Neuronal stem cell (in vitro differentiated cells): ENCODE measurements around the gene PTPN14.

Experiments used
- DNase-seq: peaks from one replicate; pipeline ENCODE4 v3.0.0-alpha.2; 2013; ENCODE audit warnings: low spot score
- H2AFZ ChIP-seq: one replicate; pipeline ENCODE4 v1.6.1; 2013; ENCODE audit warnings: mild to moderate bottlenecking, low read length, inconsistent platforms
- H2AK5ac ChIP-seq: 2 replicates; pipeline ENCODE4 v1.6.1; 2013; ENCODE audit warnings: low read depth, mild to moderate bottlenecking, inconsistent platforms, low read length, moderate library complexity, mixed read lengths
- H2BK120ac ChIP-seq: 2 replicates; pipeline ENCODE4 v1.6.1; 2013; ENCODE audit warnings: low read depth, mild to moderate bottlenecking, inconsistent platforms, low read length, moderate library complexity, mixed read lengths
- H2BK12ac ChIP-seq: one replicate; pipeline ENCODE4 v1.6.1; 2013; ENCODE audit warnings: low read length, inconsistent platforms
- H2BK15ac ChIP-seq: 2 replicates; pipeline ENCODE4 v1.6.1; 2013; ENCODE audit warnings: mild to moderate bottlenecking, low read length, inconsistent platforms, mixed read lengths
- H2BK5ac ChIP-seq: one replicate; pipeline ENCODE4 v1.6.1; 2013; ENCODE audit warnings: inconsistent platforms, mild to moderate bottlenecking, low read length, moderate library complexity
- H3K14ac ChIP-seq: one replicate; pipeline ENCODE4 v1.6.1; 2013; ENCODE audit warnings: low read length, inconsistent platforms
- H3K18ac ChIP-seq: 2 replicates; pipeline ENCODE4 v1.6.1; 2013; ENCODE audit warnings: low read length, inconsistent platforms
- H3K23ac ChIP-seq: 2 replicates; pipeline ENCODE4 v1.6.1; 2013; ENCODE audit warnings: low read depth, mild to moderate bottlenecking, mixed read lengths, low read length, inconsistent platforms; ENCODE audit not compliant: poor library complexity
- H3K27ac ChIP-seq: replicated peaks from 3 replicates; pipeline ENCODE4 v1.5.1; 2013; ENCODE audit warnings: low read length, inconsistent platforms
- H3K27me3 ChIP-seq, 3 experiments: 2 replicates each; pipeline ENCODE4 v1.6.1; 2013; ENCODE audit warnings: low read length in 3 of 3, mild to moderate bottlenecking in 2 of 3, inconsistent platforms in 1 of 3, low read depth in 1 of 3, mixed read lengths in 1 of 3, moderate library complexity in 1 of 3; ENCODE audit not compliant: control insufficient read depth in 3 of 3, insufficient read depth in 3 of 3
- H3K36me3 ChIP-seq, 2 donors: replicated peaks in 1 of 2; 2 replicates each; pipeline ENCODE4 v1.6.1; 2013; ENCODE audit warnings: low read length in 2 of 2; ENCODE audit not compliant: control insufficient read depth in 2 of 2, insufficient read depth in 2 of 2
- H3K4ac ChIP-seq: 2 replicates; pipeline ENCODE4 v1.6.1; 2013; ENCODE audit warnings: inconsistent platforms, mild to moderate bottlenecking, low read length, moderate library complexity
- H3K4me1 ChIP-seq, 2 donors: 1 replicate in 1 of 2; 2 replicates in 1 of 2; pipeline ENCODE4 v1.6.1; 2013; ENCODE audit warnings: low read length in 2 of 2, low read depth in 1 of 2; ENCODE audit not compliant: control insufficient read depth in 2 of 2, insufficient read depth in 1 of 2
- H3K4me2 ChIP-seq: one replicate; pipeline ENCODE4 v1.6.1; 2013; ENCODE audit warnings: mild to moderate bottlenecking, low read length, inconsistent platforms; ENCODE audit not compliant: insufficient read depth, poor library complexity, severe bottlenecking
- H3K4me3 ChIP-seq, 2 donors: 2 replicates each; pipeline ENCODE4 v1.5.1; 2013; ENCODE audit warnings: low read length in 2 of 2, mild to moderate bottlenecking in 2 of 2, inconsistent platforms in 1 of 2, moderate library complexity in 1 of 2
- H3K79me1 ChIP-seq: one replicate; pipeline ENCODE4 v1.6.1; 2013; ENCODE audit warnings: low read depth, mild to moderate bottlenecking, inconsistent platforms, low read length, moderate library complexity
- H3K9ac ChIP-seq: one replicate; pipeline ENCODE4 v1.6.1; 2013; ENCODE audit warnings: mild to moderate bottlenecking, low read depth, low read length, inconsistent platforms; ENCODE audit not compliant: poor library complexity
- H3K9me3 ChIP-seq, 2 donors: replicated peaks in 1 of 2; 2 replicates each; pipeline versions ENCODE3 to v1.6.1; 2013; ENCODE audit warnings: low read length in 2 of 2, mild to moderate bottlenecking in 2 of 2, inconsistent platforms in 1 of 2, low read depth in 1 of 2, mixed read lengths in 1 of 2, moderate library complexity in 1 of 2; ENCODE audit not compliant: control insufficient read depth in 2 of 2, insufficient read depth in 1 of 2
- H4K8ac ChIP-seq: one replicate; pipeline ENCODE4 v1.6.1; 2013; ENCODE audit warnings: low read depth, mild to moderate bottlenecking, inconsistent platforms, low read length, moderate library complexity
- H4K91ac ChIP-seq: one replicate; pipeline ENCODE4 v1.6.1; 2013; ENCODE audit warnings: low read length, low read depth, mild to moderate bottlenecking, inconsistent platforms; ENCODE audit not compliant: poor library complexity
- WGBS, 2 donors: extraction: QIAGEN DNeasy Blood & Tissue Kit; methylation state at CpG; one replicate each; pipeline ENCODE4 v1.1.7; 2013; ENCODE audit warnings: missing lambda C conversion rate in 2 of 2, mixed read lengths in 1 of 2; ENCODE audit not compliant: insufficient read length in 2 of 2, insufficient replicate concordance in 1 of 2; ENCODE audit errors: extremely low coverage in 2 of 2; 5-methylcytosine and 5-hydroxymethylcytosine counted together

PTPN14 gene

GRCh38 chr1:214386333-214386732 is 165.1 kb downstream of the PTPN14 start:
- H3K4me2 ChIP-seq = no peak overlapping the region
- H3K27ac ChIP-seq = no peak overlapping the region
- no peak for DNase-seq
- peaks cover 19 to 61% of the 10 kb centered on the region in 2 donors for H3K36me3 ChIP-seq
- WGBS, 2 donors = no CpG with 5 or more reads among the region's 7 CpGs
- H3K14ac ChIP-seq = no peak overlapping the region
- no peak overlapping the region for H3K4me3 ChIP-seq
- H3K18ac ChIP-seq = no peak overlapping the region
- H3K9ac ChIP-seq = no peak overlapping the region
- no peak overlapping the region for H3K4ac ChIP-seq
- H2BK12ac ChIP-seq = no peak overlapping the region
- no peak overlapping the region for H2BK5ac ChIP-seq
- no peaks in the 10 kb centered on the region for H3K9me3 ChIP-seq
- no peak overlapping the region for H4K8ac ChIP-seq
- no peak overlapping the region for H2BK120ac ChIP-seq
- H2AFZ ChIP-seq = no peak overlapping the region
- no peak overlapping the region for H4K91ac ChIP-seq
- H2BK15ac ChIP-seq = no peak overlapping the region
- H2AK5ac ChIP-seq = no peak overlapping the region
- no peak overlapping the region for H3K23ac ChIP-seq
- H3K4me1 ChIP-seq = no peaks in the 10 kb centered on the region
- H3K79me1 ChIP-seq = peaks cover 1% of the 10 kb centered on the region
- H3K27me3 ChIP-seq = no peaks in the 10 kb centered on the region

- no peak overlapping the region for H3K18ac ChIP-seq
- no peak for DNase-seq
- no peak overlapping the region for H3K4me3 ChIP-seq
- no peaks in the 10 kb centered on the region for H3K9me3 ChIP-seq
- H3K36me3 ChIP-seq = peaks cover 19 to 65% of the 10 kb centered on the region in 2 donors
- H2BK120ac ChIP-seq = no peak overlapping the region
- no peaks in the 10 kb centered on the region for H3K27me3 ChIP-seq
- no peak overlapping the region for H3K27ac ChIP-seq
- H2AK5ac ChIP-seq = no peak overlapping the region
- WGBS, 2 donors = no CpG with 5 or more reads among the region's 1 CpG
- H3K9ac ChIP-seq = no peak overlapping the region
- H3K23ac ChIP-seq = no peak overlapping the region
- H2BK15ac ChIP-seq = no peak overlapping the region
- no peaks in the 10 kb centered on the region for H3K4me1 ChIP-seq
- no peak overlapping the region for H3K14ac ChIP-seq
- H2BK12ac ChIP-seq = no peak overlapping the region
- no peak overlapping the region for H4K91ac ChIP-seq
- H3K79me1 ChIP-seq = peaks cover 1% of the 10 kb centered on the region
- no peak overlapping the region for H4K8ac ChIP-seq
- H3K4me2 ChIP-seq = no peak overlapping the region
- H3K4ac ChIP-seq = no peak overlapping the region
- no peak overlapping the region for H2AFZ ChIP-seq
- no peak overlapping the region for H2BK5ac ChIP-seq
Observed at GRCh38 chr1:214385428-214385827, 166.0 kb downstream of the PTPN14 start.

GRCh38 chr1:214384373-214385079 is 166.9 kb downstream of the PTPN14 start:
- Histone ChIP-seq H2BK12ac (no peak overlapping the region), H2BK5ac (no peak overlapping the region), H3K9me3 (no peaks in the 10 kb centered on the region), H2BK15ac (no peak overlapping the region), H3K9ac (no peak overlapping the region), H3K23ac (peak overlapping the region; percentile 34), H2AK5ac (no peak overlapping the region), H4K8ac (no peak overlapping the region), H3K79me1 (peaks cover 1% of the 10 kb centered on the region), H3K14ac (peak overlapping the region; percentile 9), H3K4me3 (no peak overlapping the region), H3K4ac (no peak overlapping the region), H3K4me2 (no peak overlapping the region), H3K4me1 (no peaks in the 10 kb centered on the region), H2BK120ac (no peak overlapping the region), H4K91ac (no peak overlapping the region), H3K36me3 (peaks cover 19 to 64% of the 10 kb centered on the region in 2 donors), H3K27ac (no peak overlapping the region), H3K27me3 (no peaks in the 10 kb centered on the region), H2AFZ (no peak overlapping the region), H3K18ac (no peak overlapping the region)
- WGBS, 2 donors = no CpG with 5 or more reads among the region's 18 CpGs
- no peak for DNase-seq

GRCh38 chr1:214383381-214384372 is 167.7 kb downstream of the PTPN14 start:
- Histone ChIP-seq H3K4me1 (no peaks in the 10 kb centered on the region), H3K14ac (peak overlapping the region; percentile 9), H2BK120ac (no peak overlapping the region), H2BK5ac (no peak overlapping the region), H2AFZ (no peak overlapping the region), H3K36me3 (peaks cover 19 to 72% of the 10 kb centered on the region in 2 donors), H2BK12ac (peak overlapping the region; percentile 46), H4K91ac (no peak overlapping the region), H3K4me3 (no peak overlapping the region), H3K18ac (peak overlapping the region; percentile 27), H3K23ac (peak overlapping the region; percentile 34), H3K4me2 (no peak overlapping the region), H3K4ac (no peak overlapping the region), H4K8ac (no peak overlapping the region), H2BK15ac (no peak overlapping the region), H3K9ac (no peak overlapping the region), H3K27me3 (no peaks in the 10 kb centered on the region), H3K27ac (no peak overlapping the region), H3K9me3 (no peaks in the 10 kb centered on the region), H3K79me1 (peaks cover 1% of the 10 kb centered on the region), H2AK5ac (no peak overlapping the region)
- WGBS, 2 donors = no CpG with 5 or more reads among the region's 45 CpGs
- DNase-seq = no peak
